Measurements from ENCODE around the gene ACCS. TPM values are rescaled to one million over a fixed set of nuclear protein-coding genes. Genes with fewer than 3 reads are reported as not detected.
A peak's percentile ranks its signal among the peaks of the same experiment; 100 is the strongest.

The ACCS gene
- total and polyA plus RNA-seq, 8 donors, result 29.3 to 88.1 (median 52.1) TPM

- H3K27me3 ChIP-seq, result no peaks in the 10 kb centered on the region
- H3K4me1 ChIP-seq, result peaks cover 7 to 15% of the 10 kb centered on the region in 2 donors
- TF ChIP-seq, protein P1, sequence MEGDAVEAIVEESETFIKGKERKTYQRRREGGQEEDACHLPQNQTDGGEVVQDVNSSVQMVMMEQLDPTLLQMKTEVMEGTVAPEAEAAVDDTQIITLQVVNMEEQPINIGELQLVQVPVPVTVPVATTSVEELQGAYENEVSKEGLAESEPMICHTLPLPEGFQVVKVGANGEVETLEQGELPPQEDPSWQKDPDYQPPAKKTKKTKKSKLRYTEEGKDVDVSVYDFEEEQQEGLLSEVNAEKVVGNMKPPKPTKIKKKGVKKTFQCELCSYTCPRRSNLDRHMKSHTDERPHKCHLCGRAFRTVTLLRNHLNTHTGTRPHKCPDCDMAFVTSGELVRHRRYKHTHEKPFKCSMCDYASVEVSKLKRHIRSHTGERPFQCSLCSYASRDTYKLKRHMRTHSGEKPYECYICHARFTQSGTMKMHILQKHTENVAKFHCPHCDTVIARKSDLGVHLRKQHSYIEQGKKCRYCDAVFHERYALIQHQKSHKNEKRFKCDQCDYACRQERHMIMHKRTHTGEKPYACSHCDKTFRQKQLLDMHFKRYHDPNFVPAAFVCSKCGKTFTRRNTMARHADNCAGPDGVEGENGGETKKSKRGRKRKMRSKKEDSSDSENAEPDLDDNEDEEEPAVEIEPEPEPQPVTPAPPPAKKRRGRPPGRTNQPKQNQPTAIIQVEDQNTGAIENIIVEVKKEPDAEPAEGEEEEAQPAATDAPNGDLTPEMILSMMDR (IDR thresholded peaks at IDR 0.05), result no peak
- no peaks in the 10 kb centered on the region for H3K36me3 ChIP-seq
- H3K4me3 ChIP-seq, result no peak overlapping the region
- no peak for ATAC-seq
- intact Hi-C loops (cut with DNase I), result no loop called here
- no peak overlapping the region for H3K27ac ChIP-seq
- peaks cover 0 to 12% of the 10 kb centered on the region in 2 donors for H3K9me3 ChIP-seq
- no peak for DNase-seq
Measured at GRCh38 chr11:44029507-44029845, 36.6 kb upstream of the ACCS start.

- Histone ChIP-seq H3K9me3 (peaks cover 0 to 12% of the 10 kb centered on the region in 2 donors), H3K4me3 (no peak overlapping the region), H3K4me1 (peaks cover 7 to 15% of the 10 kb centered on the region in 2 donors), H3K27me3 (no peaks in the 10 kb centered on the region), H3K36me3 (no peaks in the 10 kb centered on the region), H3K27ac (peak overlapping the region; percentile 45 to 76)
- intact Hi-C loops (cut with DNase I), result loop anchor here in 1 of 2 donors (10.0 kb wide), 1 partner anchor 45 kb away; no protein-coding TSS in a partner anchor
- peak in 3 of 4 donors; percentile 61 to 87 (median 83) for DNase-seq
- TF ChIP-seq, protein P1 (IDR thresholded peaks at IDR 0.05), result no peak
- peak; percentile 60 for ATAC-seq
Measured at GRCh38 chr11:44029977-44030911, 35.8 kb upstream of the ACCS start.

GRCh38 chr11:44030996-44031395 is 35.1 kb upstream of the ACCS start:
- Histone ChIP-seq H3K4me1 (peaks cover 7 to 15% of the 10 kb centered on the region in 2 donors), H3K27me3 (no peaks in the 10 kb centered on the region), H3K27ac (peak overlapping the region in 1 of 2 donors; percentile 76), H3K9me3 (peaks cover 0 to 9% of the 10 kb centered on the region in 2 donors), H3K4me3 (no peak overlapping the region), H3K36me3 (no peaks in the 10 kb centered on the region)
- no peak for ATAC-seq
- TF ChIP-seq, protein P1 (IDR thresholded peaks at IDR 0.05), result no peak
- DNase-seq, result no peak
- intact Hi-C loops (cut with DNase I), result loop anchor here in 1 of 2 donors (10.0 kb wide), 1 partner anchor 46 kb away; no protein-coding TSS in a partner anchor

GRCh38 chr11:44031549-44031948 is 34.5 kb upstream of the ACCS start:
- TF ChIP-seq, protein P1 (IDR thresholded peaks at IDR 0.05), result no peak
- Histone ChIP-seq H3K27me3 (no peaks in the 10 kb centered on the region), H3K9me3 (peaks cover 0 to 3% of the 10 kb centered on the region in 2 donors), H3K4me1 (peaks cover 7 to 15% of the 10 kb centered on the region in 2 donors), H3K4me3 (no peak overlapping the region), H3K27ac (peak overlapping the region in 1 of 2 donors; percentile 76), H3K36me3 (no peaks in the 10 kb centered on the region)
- DNase-seq (no peak), ATAC-seq (no peak)
- intact Hi-C loops (cut with DNase I), result loop anchor here in 1 of 2 donors (10.0 kb wide), 1 partner anchor 47 kb away; no protein-coding TSS in a partner anchor

Data from left lung (tissue), 10 donors.